Cardiac fibroblast (primary cell): ENCODE measurements around the gene HMGB1.

Source experiments
- DNase-seq, 2 donors: peaks; one replicate each; pipeline versions ENCODE4 v3.0.0 to v3.0.0-alpha.2; 2010; ENCODE audit warnings: low read depth in 2 of 2
- H3K4me3 ChIP-seq, 2 donors: replicated peaks in 1 of 2; 1 replicate in 1 of 2; 2 replicates in 1 of 2; pipeline ENCODE4 v1.5.1; 2011; ENCODE audit warnings: low read depth in 2 of 2, low read length in 2 of 2, mild to moderate bottlenecking in 2 of 2, moderate library complexity in 1 of 2
- TF ChIP-seq, protein P1 (sequence below): IDR thresholded peaks from one replicate; pipeline ENCODE4 v1.5.1; 2011; ENCODE audit warnings: low read depth, mild to moderate bottlenecking, low read length, inconsistent platforms

The HMGB1 gene

DNA sequence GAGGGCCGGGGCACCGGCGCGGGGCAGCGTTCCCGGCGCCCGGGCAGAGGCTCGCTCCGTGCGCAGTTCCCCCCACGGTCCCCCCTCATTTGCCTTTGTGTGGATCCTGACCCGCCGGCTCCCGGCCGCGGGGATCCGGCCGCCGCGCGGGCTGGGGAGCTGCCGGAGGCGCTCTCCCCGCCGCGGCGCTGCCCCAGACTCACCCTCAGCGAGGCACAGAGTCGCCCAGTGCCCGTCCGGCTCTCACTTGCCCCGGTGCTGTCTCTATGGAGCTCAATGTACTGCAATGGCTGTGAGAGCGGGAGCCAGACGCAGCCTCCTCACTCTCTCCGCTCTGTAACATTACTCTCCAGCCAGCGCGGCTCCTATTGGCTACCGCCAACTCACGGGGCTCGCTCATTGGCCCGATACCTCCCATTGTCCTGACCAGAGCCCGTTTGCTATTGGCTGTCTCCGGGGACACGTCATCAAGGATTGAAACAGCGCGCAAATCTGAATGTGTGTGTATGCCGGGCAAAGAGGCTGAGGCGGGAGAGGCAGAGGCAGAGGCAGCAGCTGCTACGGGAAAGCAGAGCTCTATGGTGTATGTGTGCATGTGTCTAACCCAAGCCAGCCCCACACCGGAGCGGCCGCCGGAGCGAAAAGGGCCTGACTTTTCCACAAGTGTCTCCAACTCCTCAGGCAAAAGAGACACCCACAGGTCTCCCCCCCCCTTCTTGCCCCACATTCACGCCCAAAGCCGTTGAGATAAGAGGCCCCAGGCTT, at the start of gene HMGB1:
Gene HMGB1, minus strand, starts transcription at position 344 of the 765 bp plus-strand sequence. CDS start 2,256 bp downstream, outside the sequence.
- DNase-seq: peak; percentile 99
- TF ChIP-seq, protein P1, sequence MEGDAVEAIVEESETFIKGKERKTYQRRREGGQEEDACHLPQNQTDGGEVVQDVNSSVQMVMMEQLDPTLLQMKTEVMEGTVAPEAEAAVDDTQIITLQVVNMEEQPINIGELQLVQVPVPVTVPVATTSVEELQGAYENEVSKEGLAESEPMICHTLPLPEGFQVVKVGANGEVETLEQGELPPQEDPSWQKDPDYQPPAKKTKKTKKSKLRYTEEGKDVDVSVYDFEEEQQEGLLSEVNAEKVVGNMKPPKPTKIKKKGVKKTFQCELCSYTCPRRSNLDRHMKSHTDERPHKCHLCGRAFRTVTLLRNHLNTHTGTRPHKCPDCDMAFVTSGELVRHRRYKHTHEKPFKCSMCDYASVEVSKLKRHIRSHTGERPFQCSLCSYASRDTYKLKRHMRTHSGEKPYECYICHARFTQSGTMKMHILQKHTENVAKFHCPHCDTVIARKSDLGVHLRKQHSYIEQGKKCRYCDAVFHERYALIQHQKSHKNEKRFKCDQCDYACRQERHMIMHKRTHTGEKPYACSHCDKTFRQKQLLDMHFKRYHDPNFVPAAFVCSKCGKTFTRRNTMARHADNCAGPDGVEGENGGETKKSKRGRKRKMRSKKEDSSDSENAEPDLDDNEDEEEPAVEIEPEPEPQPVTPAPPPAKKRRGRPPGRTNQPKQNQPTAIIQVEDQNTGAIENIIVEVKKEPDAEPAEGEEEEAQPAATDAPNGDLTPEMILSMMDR: no peak
- peak within 1 kb of the TSS; percentile 56 to 65 for H3K4me3 ChIP-seq

DNA sequence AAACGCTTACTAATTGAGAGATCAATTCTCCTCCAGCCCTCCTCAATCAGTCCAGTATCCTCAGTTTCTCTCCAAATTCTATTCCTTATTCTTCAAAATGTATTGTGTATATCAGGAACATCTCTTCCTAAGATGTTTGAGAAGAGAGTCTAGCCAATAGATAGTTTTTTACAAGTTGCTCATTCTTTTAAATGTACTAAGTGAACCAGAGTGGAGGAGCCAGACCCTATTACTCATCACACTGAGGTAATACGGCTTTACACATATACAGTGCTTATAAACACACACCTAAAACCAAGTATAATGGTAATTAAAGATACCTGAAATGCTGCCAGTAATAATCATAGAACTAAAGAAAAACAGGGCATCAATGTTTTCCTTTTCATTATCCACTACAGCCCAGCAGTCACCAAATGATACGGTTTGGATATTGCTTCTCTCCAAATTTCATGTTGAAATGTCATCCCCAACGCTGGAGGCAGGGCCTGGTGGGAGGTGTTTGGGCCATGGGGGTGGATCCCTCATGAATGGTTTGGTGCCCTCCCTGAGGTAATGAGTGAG, 45.2 kb upstream of the HMGB1 start:
- TF ChIP-seq, protein P1: no peak
- peak in 1 of 2 donors; percentile 23 for DNase-seq
- H3K4me3 ChIP-seq: no peak overlapping the region

DNA sequence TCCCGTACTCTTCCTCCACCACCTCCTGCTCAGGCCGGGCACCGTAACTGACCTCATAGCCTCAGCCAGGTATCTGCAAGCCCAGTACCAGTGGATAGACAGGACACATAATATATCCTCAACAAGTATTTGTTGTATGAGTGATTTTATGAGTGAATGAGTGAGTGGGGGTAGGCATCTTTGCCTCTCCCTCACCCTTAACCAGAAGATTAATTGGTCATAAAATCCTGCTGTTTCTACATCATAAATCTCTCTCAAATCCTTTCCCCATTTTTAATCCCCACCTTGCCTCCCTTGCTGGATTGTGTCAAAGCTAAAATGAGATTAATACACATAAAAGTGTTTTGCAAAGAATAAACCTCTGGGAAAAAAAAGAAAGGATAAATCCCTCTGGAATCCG, 44.4 kb upstream of the HMGB1 start:
- no peak overlapping the region for H3K4me3 ChIP-seq
- no peak for DNase-seq
- TF ChIP-seq, protein P1: no peak

DNA sequence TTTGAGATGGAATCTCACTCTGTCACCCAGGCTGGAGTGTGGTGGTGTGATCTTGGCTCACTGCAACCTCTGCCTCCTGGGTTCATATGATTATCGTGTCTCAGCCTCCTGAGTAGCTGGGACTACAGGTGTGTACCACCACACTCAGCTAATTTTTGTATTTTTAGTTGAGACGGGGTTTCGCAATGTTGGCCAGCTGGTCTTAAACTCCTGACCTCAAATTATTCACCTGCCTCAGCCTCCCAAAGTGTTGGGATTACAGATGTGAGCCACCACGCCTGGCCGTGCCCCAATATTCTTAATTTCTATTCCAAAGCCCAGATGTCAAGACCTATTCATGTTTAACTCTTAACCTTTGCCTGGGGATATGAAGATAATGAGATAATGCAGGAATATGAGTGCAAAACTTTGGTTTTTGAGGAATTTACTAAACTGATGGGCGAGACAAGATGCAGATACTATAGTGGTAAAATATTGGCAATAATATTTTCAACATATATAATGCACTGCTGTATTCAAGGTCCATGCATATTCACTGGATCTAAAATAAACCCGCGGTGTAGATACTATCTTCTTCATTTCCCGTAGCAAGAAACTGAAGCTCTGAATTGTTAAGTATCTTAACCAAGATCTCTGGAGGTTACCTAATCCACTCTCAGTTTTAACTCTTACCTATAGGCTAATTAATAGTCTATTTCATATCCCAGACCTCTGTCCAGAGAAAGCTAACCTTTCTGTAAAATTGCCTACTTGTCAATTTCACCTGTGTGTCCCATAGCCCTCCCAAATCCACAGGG, 43.7 kb upstream of the HMGB1 start:
- TF ChIP-seq, protein P1: no peak
- no peak for DNase-seq
- no peak overlapping the region for H3K4me3 ChIP-seq

DNA sequence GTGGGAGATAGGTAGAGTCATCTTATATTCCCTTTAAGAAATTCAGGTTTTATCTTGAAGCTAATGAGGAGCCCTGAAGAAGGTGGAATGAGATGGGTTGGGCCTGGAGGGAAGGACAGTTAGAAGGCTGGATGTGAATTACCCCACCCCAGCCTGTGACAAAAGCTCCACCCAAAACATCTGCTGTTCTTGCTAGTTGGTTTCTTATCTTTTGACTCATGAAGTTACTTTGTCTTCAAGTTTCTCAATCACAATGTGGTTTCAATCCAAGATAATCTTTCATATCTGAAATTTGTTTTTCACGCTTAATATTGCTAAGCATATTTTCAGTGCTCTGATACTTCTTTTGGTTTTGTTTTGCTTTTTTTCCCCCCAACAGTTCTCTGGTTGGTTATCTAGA, 38.3 kb upstream of the HMGB1 start:
- TF ChIP-seq, protein P1: no peak
- H3K4me3 ChIP-seq: no peak overlapping the region
- peak; percentile 36 to 49 for DNase-seq

DNA sequence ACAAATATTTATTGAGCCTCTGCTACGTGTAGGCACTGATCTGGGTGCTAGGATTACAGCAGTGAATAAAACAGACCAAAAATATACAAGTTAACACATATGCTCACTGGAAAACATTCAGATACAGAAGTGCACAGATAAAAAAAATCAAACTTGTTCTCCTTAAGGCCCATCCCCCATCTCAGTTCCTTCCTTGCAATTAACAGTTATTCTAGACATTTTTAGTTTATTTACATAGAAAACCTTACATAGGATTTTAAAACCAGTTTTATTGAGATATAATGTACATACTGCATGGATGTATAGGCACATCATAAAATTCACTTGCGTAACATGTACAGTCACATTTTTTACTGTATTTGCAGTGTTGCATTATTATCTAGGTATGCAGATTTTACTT, 36.5 kb upstream of the HMGB1 start:
- H3K4me3 ChIP-seq: no peak overlapping the region
- TF ChIP-seq, protein P1: no peak
- no peak for DNase-seq
